Gastrocnemius medialis (tissue), 4 donors: ENCODE results near the gene NOXO1. TPM values are rescaled to one million over a fixed set of nuclear protein-coding genes. Genes with fewer than 3 reads are reported as not detected.
A peak's percentile ranks its signal among the peaks of the same experiment; 100 is the strongest.

Experiments
- ATAC-seq, 2 donors: fragments of 150-250 bp; one replicate each; pipeline ENCODE4 v1.9.1; 2016
- DNase-seq, 2 donors: peaks; one replicate each; pipeline ENCODE4 v3.0.0-alpha.2; 2019
- H3K27ac ChIP-seq, 4 donors: fragments of 200-600 bp; sonication (generic); 1 replicate in 1 of 4; 2 replicates in 3 of 4; pipeline ENCODE4 v1.5.1; 2016 to 2018; ENCODE audit warnings: mild to moderate bottlenecking in 2 of 4, moderate library complexity in 1 of 4
- H3K27me3 ChIP-seq, 3 donors: fragments of 200-600 bp; sonication (generic) in 2 of 3; 1 replicate in 1 of 3; 2 replicates in 2 of 3; pipeline versions ENCODE4 v1.5.1 to v1.6.0; 2016 to 2019; ENCODE audit warnings: mild to moderate bottlenecking in 1 of 3, moderate library complexity in 1 of 3
- H3K36me3 ChIP-seq, 2 donors: fragments of 200-600 bp; sonication (generic) in 1 of 2; one replicate each; pipeline ENCODE4 v1.5.1; 2017 to 2018
- H3K4me1 ChIP-seq, 2 donors: fragments of 200-600 bp; sonication (generic) in 1 of 2; one replicate each; pipeline ENCODE4 v1.5.1; 2016 to 2017; ENCODE audit warnings: mild to moderate bottlenecking in 2 of 2
- H3K4me3 ChIP-seq, 4 donors: fragments of 200-600 bp; sonication (generic) in 3 of 4; 1 replicate in 1 of 4; 2 replicates in 3 of 4; pipeline ENCODE4 v1.5.1; 2016 to 2019; ENCODE audit warnings: mild to moderate bottlenecking in 2 of 4
- H3K9me3 ChIP-seq, 3 donors: fragments of 200-600 bp; sonication (generic) in 2 of 3; 1 replicate in 1 of 3; 2 replicates in 2 of 3; pipeline ENCODE4 v1.5.1; 2016 to 2019
- CTCF ChIP-seq, 5 experiments: fragments of 450-650 bp in 3 of 5; fragments of 200-600 bp in 2 of 5; sonication (generic) in 2 of 5; IDR thresholded peaks in 4 of 5; conservative IDR thresholded peaks in 1 of 5; 1 replicate in 4 of 5; 2 replicates in 1 of 5; pipeline ENCODE4 v1.5.1; 2016 to 2019; ENCODE audit warnings: antibody characterized with exemption in 5 of 5, mild to moderate bottlenecking in 3 of 5, moderate library complexity in 3 of 5
- POLR2A ChIP-seq, 2 donors: fragments of 450-650 bp; IDR thresholded peaks; one replicate each; pipeline ENCODE4 v1.6.1; 2017; ENCODE audit warnings: antibody characterized with exemption in 2 of 2, mild to moderate bottlenecking in 2 of 2, moderate library complexity in 2 of 2
- in situ Hi-C, 4 donors: fragments of 200-750 bp; cut with MboI; loops; one replicate each; pipeline versions ENCODE4 v1.15.0 to v1.8.0; 2017; ENCODE audit warnings: low sequenced_read_pairs in 4 of 4
- intact Hi-C: fragments of 100-400 bp; cut with DNase I; formaldehyde crosslinking; loops from one replicate; pipeline ENCODE4 v1.15.1; 2023; ENCODE audit warnings: low total_unique reads
- total RNA-seq, 4 donors: library from RNA; depleted of rRNA; stranded (reverse); fragments of >200 nt; gene quantifications; one replicate each; pipeline versions ENCODE4 v1.1.0 to v1.2.3, GENCODE V29; 2016

The NOXO1 gene
- total RNA-seq, 4 donors from 2014 or later, result 0.33 to 0.46 TPM; not detected in 2

DNA sequence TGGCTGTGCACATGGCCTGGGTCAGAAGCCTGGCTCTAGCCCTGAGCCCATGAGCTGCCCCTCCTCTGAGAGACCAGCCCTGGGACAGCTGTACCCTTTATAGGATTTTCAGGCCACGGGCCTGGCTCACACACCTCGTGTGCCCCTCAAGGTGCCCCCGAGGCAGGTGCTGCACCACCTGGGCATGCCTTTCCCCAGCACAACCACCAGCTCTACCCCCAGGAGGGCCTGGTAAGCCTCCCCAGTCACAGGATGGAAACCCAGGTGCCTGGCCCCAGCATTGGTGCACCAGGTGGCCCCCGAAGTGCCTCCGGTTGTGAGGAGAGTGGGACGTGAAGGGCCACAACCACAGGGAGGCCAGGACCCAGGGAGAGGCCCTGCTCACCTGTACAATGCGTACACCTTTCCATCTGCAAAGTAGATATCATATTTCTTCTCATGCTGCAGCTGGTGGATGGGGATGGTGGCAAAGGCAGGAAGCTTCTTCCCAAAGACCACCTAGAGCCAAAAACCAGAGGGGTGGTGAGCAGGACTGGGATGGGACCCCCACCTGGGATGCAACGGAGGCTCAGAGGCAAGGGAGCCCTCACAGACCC, 22.1 kb upstream of the NOXO1 start:
- H3K27ac ChIP-seq, result peak overlapping the region in 3 of 4 donors; percentile 65 to 79 (median 78)
- in situ Hi-C loops, result no loop called here
- peaks cover 38 to 51% of the 10 kb centered on the region in 2 donors for H3K4me1 ChIP-seq
- no peaks in the 10 kb centered on the region for H3K27me3 ChIP-seq
- H3K36me3 ChIP-seq, result peaks cover 0 to 47% of the 10 kb centered on the region in 2 donors
- ATAC-seq (no peak), DNase-seq (no peak)
- H3K4me3 ChIP-seq, result no peak overlapping the region
- no peaks in the 10 kb centered on the region for H3K9me3 ChIP-seq
- TF ChIP-seq CTCF (IDR thresholded peaks at IDR 0.05 in 4 of 5, conservative IDR thresholded peaks at IDR 0.05 in 1 of 5) (no peak), POLR2A (IDR thresholded peaks at IDR 0.05) (no peak)
- intact Hi-C loops, result loop anchor here (10.0 kb wide), 1 partner anchor 531 kb away; the partner anchor contains the start of genes CEMP1 and PDPK1

DNA sequence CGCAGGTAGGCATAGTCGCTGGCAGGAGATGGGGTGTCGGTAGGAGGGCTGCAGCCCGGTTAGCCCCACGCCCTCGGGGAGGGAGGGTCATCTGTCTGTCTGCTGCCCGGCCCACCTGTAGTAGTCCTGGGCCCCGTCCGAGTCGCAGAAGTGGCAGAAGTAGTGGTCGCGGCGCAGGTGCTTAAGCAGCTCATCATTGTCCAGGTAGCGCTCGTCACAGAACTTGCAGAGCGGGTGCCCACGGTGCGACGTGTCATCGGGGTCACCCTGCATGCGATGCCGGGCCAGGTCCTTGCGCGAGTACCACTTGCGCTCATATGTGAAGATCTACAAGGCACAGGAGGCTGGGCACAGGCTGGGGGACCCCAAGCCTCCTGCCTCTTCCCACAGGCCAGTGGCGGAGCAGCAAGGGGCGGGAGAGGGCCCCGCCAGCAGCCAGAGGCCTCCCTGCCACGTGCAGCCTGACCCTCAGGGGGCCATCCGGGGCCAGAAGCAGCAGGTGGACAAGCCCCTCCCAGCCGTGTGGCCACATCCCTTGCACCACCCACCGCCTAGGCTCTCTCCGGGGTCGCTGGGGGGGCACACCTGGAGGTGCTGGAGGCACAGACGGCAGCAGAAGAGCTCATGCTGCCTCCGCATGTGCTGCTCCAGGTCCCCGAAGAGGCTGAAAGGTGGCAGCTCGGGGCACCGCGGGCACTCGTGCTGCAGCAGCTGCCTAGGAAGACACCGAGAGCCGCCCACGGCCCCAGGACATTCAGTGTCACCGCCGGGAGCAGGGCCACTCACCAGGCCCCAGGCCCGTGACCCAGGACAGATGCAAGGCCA, 21.3 kb upstream of the NOXO1 start:
- TF ChIP-seq POLR2A (IDR thresholded peaks at IDR 0.05), result no peak
- no peak for TF ChIP-seq CTCF (IDR thresholded peaks at IDR 0.05 in 4 of 5, conservative IDR thresholded peaks at IDR 0.05 in 1 of 5)
- ATAC-seq (no peak), DNase-seq (no peak)
- intact Hi-C loops (loop anchor here (10.0 kb wide), 1 partner anchor 532 kb away; the partner anchor contains the start of genes CEMP1 and PDPK1), in situ Hi-C loops (no loop called here)
- H3K9me3 ChIP-seq, result no peaks in the 10 kb centered on the region
- H3K27ac ChIP-seq, result no peak overlapping the region
- peaks cover 0 to 54% of the 10 kb centered on the region in 2 donors for H3K36me3 ChIP-seq
- H3K27me3 ChIP-seq, result no peaks in the 10 kb centered on the region
- H3K4me3 ChIP-seq, result no peak overlapping the region
- peaks cover 30 to 44% of the 10 kb centered on the region in 2 donors for H3K4me1 ChIP-seq

DNA sequence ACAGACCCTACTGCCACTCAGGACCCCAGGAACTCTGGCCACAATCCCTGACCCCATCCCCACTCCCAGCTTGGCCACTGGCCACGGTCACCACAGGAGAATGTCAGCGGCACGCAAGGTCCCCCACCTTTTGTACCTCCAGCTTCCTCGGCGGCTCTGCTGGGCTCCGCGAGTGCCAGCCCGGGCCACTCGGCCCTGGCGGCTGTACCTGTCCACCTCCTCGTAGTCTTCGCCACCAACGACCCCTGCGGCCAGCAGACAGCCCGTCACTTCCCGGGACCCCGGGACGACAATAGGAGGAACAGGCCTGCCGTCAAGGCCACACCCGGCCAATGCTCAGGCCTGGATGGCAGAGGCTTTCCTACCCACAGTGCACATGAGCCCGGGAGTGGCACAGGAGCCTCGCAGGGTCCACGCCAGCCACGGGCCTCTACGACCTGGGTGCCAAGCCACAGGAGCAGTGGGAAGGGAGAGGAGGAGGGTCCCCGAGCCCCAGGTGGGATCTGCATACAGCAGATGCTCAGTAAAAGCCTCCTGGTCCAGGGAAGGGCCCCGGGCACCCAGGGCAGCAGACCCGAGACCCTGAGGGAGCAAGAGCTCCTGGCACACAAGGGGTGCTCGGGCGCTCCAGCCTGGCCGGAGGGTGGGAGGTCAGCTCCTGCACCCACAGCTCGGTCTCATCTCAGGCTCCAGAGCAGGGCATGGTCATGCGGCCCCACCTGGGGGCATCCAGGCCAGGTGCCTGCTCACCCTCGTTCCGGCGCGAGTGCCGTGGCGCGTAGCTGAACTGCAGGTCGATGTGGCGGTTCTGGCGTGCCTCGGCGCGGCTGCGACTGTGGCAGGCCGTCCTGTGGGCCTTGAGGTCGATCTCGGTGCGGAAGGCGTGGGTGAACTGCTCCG, 20.4 kb upstream of the NOXO1 start:
- H3K27ac ChIP-seq, result no peak overlapping the region
- ATAC-seq (no peak), DNase-seq (no peak)
- peaks cover 26 to 35% of the 10 kb centered on the region in 2 donors for H3K4me1 ChIP-seq
- H3K36me3 ChIP-seq, result peaks cover 0 to 54% of the 10 kb centered on the region in 2 donors
- no peaks in the 10 kb centered on the region for H3K27me3 ChIP-seq
- intact Hi-C loops (loop anchor here (10.0 kb wide), 1 partner anchor 533 kb away; the partner anchor contains the start of genes CEMP1 and PDPK1), in situ Hi-C loops (no loop called here)
- no peak overlapping the region for H3K4me3 ChIP-seq
- no peaks in the 10 kb centered on the region for H3K9me3 ChIP-seq
- no peak for TF ChIP-seq CTCF (IDR thresholded peaks at IDR 0.05 in 4 of 5, conservative IDR thresholded peaks at IDR 0.05 in 1 of 5)
- TF ChIP-seq POLR2A (IDR thresholded peaks at IDR 0.05), result no peak

GRCh38 chr16:2001035-2001434, 19.8 kb upstream of the NOXO1 start:
- H3K4me3 ChIP-seq, result no peak overlapping the region
- peaks cover 0 to 54% of the 10 kb centered on the region in 2 donors for H3K36me3 ChIP-seq
- DNase-seq, result no peak
- peaks cover 26 to 28% of the 10 kb centered on the region in 2 donors for H3K4me1 ChIP-seq
- no peak for ATAC-seq
- H3K9me3 ChIP-seq, result no peaks in the 10 kb centered on the region
- TF ChIP-seq CTCF (IDR thresholded peaks at IDR 0.05 in 4 of 5, conservative IDR thresholded peaks at IDR 0.05 in 1 of 5), result no peak
- no peak for TF ChIP-seq POLR2A (IDR thresholded peaks at IDR 0.05)
- no peak overlapping the region for H3K27ac ChIP-seq
- intact Hi-C loops (loop anchor here (10.0 kb wide), 1 partner anchor 534 kb away; the partner anchor contains the start of genes CEMP1 and PDPK1), in situ Hi-C loops (no loop called here)
- H3K27me3 ChIP-seq, result no peaks in the 10 kb centered on the region
